Osteoblast (primary cell): ENCODE results near the gene TIGD4. TPM values are rescaled to one million over a fixed set of nuclear protein-coding genes. Genes with fewer than 3 reads are reported as not detected.

Experiments
- DNase-seq: peaks from one replicate; pipeline ENCODE4 v3.0.0; 2011; ENCODE audit warnings: low spot score, mixed read lengths; ENCODE audit not compliant: insufficient read length; ENCODE audit errors: missing footprints
- H2AFZ ChIP-seq: 2 replicates; pipeline ENCODE4 v1.6.0; 2011; ENCODE audit warnings: mild to moderate bottlenecking, low read length
- H3K27ac ChIP-seq: 2 replicates; pipeline ENCODE4 v1.5.1; 2011; ENCODE audit warnings: mild to moderate bottlenecking, low read depth, low read length, moderate library complexity
- H3K27me3 ChIP-seq: 2 replicates; pipeline ENCODE4 v1.6.0; 2012; ENCODE audit warnings: mild to moderate bottlenecking, control low read depth, inconsistent platforms, low read length, moderate library complexity; ENCODE audit not compliant: insufficient read depth
- H3K36me3 ChIP-seq: 2 replicates; pipeline ENCODE4 v1.5.1; 2011; ENCODE audit warnings: mild to moderate bottlenecking, low read length, control low read depth, moderate library complexity; ENCODE audit not compliant: insufficient read depth
- H3K4me1 ChIP-seq: 2 replicates; pipeline ENCODE4 v1.5.1; 2011; ENCODE audit warnings: mild to moderate bottlenecking, low read length, control low read depth, moderate library complexity; ENCODE audit not compliant: insufficient read depth
- H3K4me2 ChIP-seq: 2 replicates; pipeline ENCODE4 v1.6.0; 2011; ENCODE audit warnings: mild to moderate bottlenecking, low read length; ENCODE audit not compliant: insufficient read depth
- H3K4me3 ChIP-seq: fragments of 200-600 bp; sonication (generic); 3 replicates; pipeline ENCODE4 v1.5.1; 2012; ENCODE audit warnings: mild to moderate bottlenecking, low read length, inconsistent platforms; ENCODE audit not compliant: insufficient read depth
- H3K79me2 ChIP-seq: 2 replicates; pipeline ENCODE4 v1.6.0; 2012; ENCODE audit warnings: mild to moderate bottlenecking, low read length, control low read depth, inconsistent platforms; ENCODE audit not compliant: insufficient read depth
- H3K9me3 ChIP-seq: 2 replicates; pipeline ENCODE4 v1.5.1; 2011; ENCODE audit warnings: low read depth, low read length, control low read depth
- H4K20me1 ChIP-seq: 2 replicates; pipeline ENCODE4 v1.6.0; 2012; ENCODE audit warnings: mild to moderate bottlenecking, low read length, control low read depth; ENCODE audit not compliant: insufficient read depth
- CTCF ChIP-seq: IDR thresholded peaks from 2 replicates; pipeline ENCODE4 v1.5.1; 2011; ENCODE audit warnings: mild to moderate bottlenecking, low read depth, low read length, moderate library complexity; ENCODE audit errors: extremely low read depth
- total RNA-seq: library from RNA; depleted of rRNA; stranded (reverse); fragments of >200 nt; gene quantifications from 2 replicates; pipeline ENCODE4 v1.2.3, GENCODE V29; 2012

TIGD4 gene
- total RNA-seq, 1 donor = 0.36 TPM

GRCh38 chr4:152806501-152807125, 27.1 kb upstream of the TIGD4 start:
- TF ChIP-seq CTCF = no peak
- H3K4me3 ChIP-seq = no peak overlapping the region
- H3K4me1 ChIP-seq = no peaks in the 10 kb centered on the region
- no peaks in the 10 kb centered on the region for H3K36me3 ChIP-seq
- H3K27me3 ChIP-seq = no peaks in the 10 kb centered on the region
- H3K79me2 ChIP-seq = peaks cover 67% of the 10 kb centered on the region
- H4K20me1 ChIP-seq = peaks cover 33% of the 10 kb centered on the region
- no peak overlapping the region for H3K27ac ChIP-seq
- no peak overlapping the region for H3K4me2 ChIP-seq
- no peak overlapping the region for H2AFZ ChIP-seq
- no peak for DNase-seq
- no peaks in the 10 kb centered on the region for H3K9me3 ChIP-seq

- H3K79me2 ChIP-seq = peaks cover 68% of the 10 kb centered on the region
- DNase-seq = no peak
- no peaks in the 10 kb centered on the region for H3K36me3 ChIP-seq
- H2AFZ ChIP-seq = no peak overlapping the region
- no peak overlapping the region for H3K4me3 ChIP-seq
- H3K27me3 ChIP-seq = no peaks in the 10 kb centered on the region
- peaks cover 33% of the 10 kb centered on the region for H4K20me1 ChIP-seq
- no peak for TF ChIP-seq CTCF
- no peak overlapping the region for H3K4me2 ChIP-seq
- no peaks in the 10 kb centered on the region for H3K9me3 ChIP-seq
- no peaks in the 10 kb centered on the region for H3K4me1 ChIP-seq
- no peak overlapping the region for H3K27ac ChIP-seq
These were observed 26.3 kb upstream of the TIGD4 start for GRCh38 chr4:152805818-152806217.

GRCh38 chr4:152805071-152805650, 25.6 kb upstream of the TIGD4 start:
- H3K9me3 ChIP-seq = no peaks in the 10 kb centered on the region
- peaks cover 69% of the 10 kb centered on the region for H3K79me2 ChIP-seq
- no peak for DNase-seq
- H3K4me3 ChIP-seq = no peak overlapping the region
- H3K4me2 ChIP-seq = no peak overlapping the region
- H3K4me1 ChIP-seq = no peaks in the 10 kb centered on the region
- no peak for TF ChIP-seq CTCF
- no peak overlapping the region for H2AFZ ChIP-seq
- peaks cover 35% of the 10 kb centered on the region for H4K20me1 ChIP-seq
- no peaks in the 10 kb centered on the region for H3K36me3 ChIP-seq
- no peaks in the 10 kb centered on the region for H3K27me3 ChIP-seq
- no peak overlapping the region for H3K27ac ChIP-seq

- Histone ChIP-seq H3K27ac (no peak overlapping the region), H3K79me2 (peaks cover 69% of the 10 kb centered on the region), H3K4me2 (no peak overlapping the region), H3K4me1 (no peaks in the 10 kb centered on the region), H4K20me1 (peaks cover 35% of the 10 kb centered on the region), H2AFZ (no peak overlapping the region), H3K36me3 (no peaks in the 10 kb centered on the region), H3K9me3 (no peaks in the 10 kb centered on the region), H3K4me3 (no peak overlapping the region), H3K27me3 (no peaks in the 10 kb centered on the region)
- TF ChIP-seq CTCF = no peak
- no peak for DNase-seq
These were observed 24.0 kb upstream of the TIGD4 start for GRCh38 chr4:152803541-152803940.
